IPS DF 4.7 (cell line): ENCODE results near the gene FBXO44.
A peak's percentile ranks its signal among the peaks of the same experiment; 100 is the strongest.

Experiments
- DNase-seq: peaks from one replicate; pipeline ENCODE4 v3.0.0-alpha.2; 2013; ENCODE audit warnings: low spot score; ENCODE audit errors: extremely low read depth

Gene FBXO44

GRCh38 chr1:11657654-11658053 is 3.0 kb downstream of the FBXO44 start:
- no peak for DNase-seq

- no peak for DNase-seq
These were observed 3.9 kb downstream of the FBXO44 start for GRCh38 chr1:11658542-11658941.

- DNase-seq: no peak
These were observed 5.1 kb downstream of the FBXO44 start for GRCh38 chr1:11659748-11660147.

GRCh38 chr1:11661103-11661502 is 6.4 kb downstream of the FBXO44 start:
- DNase-seq: no peak

GRCh38 chr1:11664336-11665065 is 9.8 kb downstream of the FBXO44 start:
- DNase-seq: no peak

GRCh38 chr1:11668516-11668915 is 13.8 kb downstream of the FBXO44 start:
- no peak for DNase-seq

- no peak for DNase-seq
These were observed 16.1 kb downstream of the FBXO44 start for GRCh38 chr1:11670747-11671146.

GRCh38 chr1:11671205-11671543 is 16.5 kb downstream of the FBXO44 start:
- no peak for DNase-seq

- DNase-seq: no peak
These were observed 17.0 kb downstream of the FBXO44 start for GRCh38 chr1:11671544-11672286.

- no peak for DNase-seq
These were observed 18.6 kb downstream of the FBXO44 start for GRCh38 chr1:11673089-11673769.

- no peak for DNase-seq
These were observed 19.8 kb downstream of the FBXO44 start for GRCh38 chr1:11674488-11674887.

GRCh38 chr1:11675325-11675724 is 20.6 kb downstream of the FBXO44 start:
- DNase-seq: no peak

- DNase-seq: no peak
These were observed 21.9 kb downstream of the FBXO44 start for GRCh38 chr1:11676386-11677103.

GRCh38 chr1:11678442-11678841 is 23.8 kb downstream of the FBXO44 start:
- DNase-seq: no peak

GRCh38 chr1:11680270-11681070 is 25.8 kb downstream of the FBXO44 start:
- no peak for DNase-seq

GRCh38 chr1:11681071-11681771 is 26.5 kb downstream of the FBXO44 start, which contains the start of gene MAD2L2:
TSS of gene MAD2L2 (minus strand) at chr1:11681148. CDS start at chr1:11680601, 547 bp downstream.
- DNase-seq: no peak

- peak; percentile 94 for DNase-seq
These were observed 27.7 kb downstream of the FBXO44 start for GRCh38 chr1:11682287-11682771.

GRCh38 chr1:11682799-11683198 is 28.1 kb downstream of the FBXO44 start:
- no peak for DNase-seq

GRCh38 chr1:11684070-11684469 is 29.4 kb downstream of the FBXO44 start:
- DNase-seq: no peak

- DNase-seq: no peak
These were observed 30.6 kb downstream of the FBXO44 start for GRCh38 chr1:11685210-11685752.
